HEK293 (cell line): Measurements from ENCODE around the gene KRT73.

Experiments used
- CTCF ChIA-PET: fragments of 350-600 bp; formaldehyde crosslinking; extraction: SDS; loops from one replicate; lab custom pipeline; 2021; ENCODE audit warnings: antibody characterized with exemption; lab: Yijun Ruan, JAX
- POLR2A ChIA-PET: fragments of 300-600 bp; formaldehyde crosslinking; extraction: SDS; loops from one replicate; lab custom pipeline; 2020; ENCODE audit warnings: antibody characterized with exemption, inconsistent platforms; lab: Yijun Ruan, JAX
- H3K27ac ChIP-seq: fragments of 200-500 bp; sonication (Bioruptor generic); 2 replicates; pipeline ENCODE4 v1.5.1; 2014; ENCODE audit warnings: low read depth, low read length, control low read depth, inconsistent platforms; ENCODE audit errors: extremely low read depth
- H3K36me3 ChIP-seq, 2 experiments: fragments of 200-500 bp in 1 of 2; sonication (Bioruptor generic) in 1 of 2; 1 replicate in 1 of 2; 2 replicates in 1 of 2; pipeline ENCODE4 v1.5.1; 2014 to 2017; ENCODE audit warnings: inconsistent platforms in 2 of 2, low read length in 2 of 2; ENCODE audit not compliant: control insufficient read depth in 2 of 2, insufficient read depth in 1 of 2
- H3K4me1 ChIP-seq: fragments of 200-500 bp; sonication (Bioruptor generic); 2 replicates; pipeline ENCODE4 v1.5.1; 2014; ENCODE audit warnings: mild to moderate bottlenecking, low read length, inconsistent platforms; ENCODE audit not compliant: control insufficient read depth, insufficient read depth
- H3K4me3 ChIP-seq: 2 replicates; pipeline ENCODE4 v1.5.1; 2011; ENCODE audit warnings: low read depth, mild to moderate bottlenecking, control low read depth, low read length, moderate library complexity
- H3K9me3 ChIP-seq: fragments of 200-500 bp; sonication (Bioruptor generic); 2 replicates; pipeline ENCODE4 v1.5.1; 2014; ENCODE audit warnings: low read depth, low read length, inconsistent platforms; ENCODE audit not compliant: control insufficient read depth, insufficient read depth
- CTCF ChIP-seq: fragments of 450-650 bp; formaldehyde crosslinking; IDR thresholded peaks from 2 replicates; pipeline ENCODE4 v1.5.1; 2016; ENCODE audit warnings: missing biosample characterization, missing genetic modification characterization
- EGR2 ChIP-seq: fragments of 450-650 bp; formaldehyde crosslinking; IDR thresholded peaks from 2 replicates; pipeline ENCODE4 v1.5.1; 2016; ENCODE audit warnings: low read depth, missing biosample characterization, missing genetic modification characterization
- KLF10 ChIP-seq: fragments of 450-650 bp; IDR thresholded peaks from 2 replicates; pipeline ENCODE4 v1.5.1; 2018; ENCODE audit warnings: missing biosample characterization, mild to moderate bottlenecking, missing genetic modification characterization
- MZF1 ChIP-seq: fragments of 450-650 bp; formaldehyde crosslinking; IDR thresholded peaks from 2 replicates; pipeline ENCODE4 v1.5.1; 2017; ENCODE audit warnings: missing biosample characterization, missing genetic modification characterization, borderline replicate concordance
- YY1 ChIP-seq: fragments of 450-650 bp; formaldehyde crosslinking; IDR thresholded peaks from 2 replicates; pipeline ENCODE4 v1.5.1; 2018; ENCODE audit warnings: missing biosample characterization, missing genetic modification characterization
- ZBTB21 ChIP-seq: fragments of 450-650 bp; formaldehyde crosslinking; IDR thresholded peaks from 2 replicates; pipeline ENCODE4 v1.5.1; 2017; ENCODE audit warnings: missing biosample characterization, missing genetic modification characterization
- ZBTB7A ChIP-seq: fragments of 450-650 bp; formaldehyde crosslinking; IDR thresholded peaks from 2 replicates; pipeline ENCODE4 v1.5.1; 2016; ENCODE audit warnings: low read depth, missing biosample characterization, missing genetic modification characterization
- ZIC2 ChIP-seq: fragments of 450-650 bp; formaldehyde crosslinking; IDR thresholded peaks from 2 replicates; pipeline ENCODE4 v1.5.1; 2016; ENCODE audit warnings: missing biosample characterization, missing genetic modification characterization
- ZNF121 ChIP-seq: fragments of 450-650 bp; formaldehyde crosslinking; IDR thresholded peaks from 2 replicates; pipeline ENCODE4 v1.5.1; 2016; ENCODE audit warnings: missing biosample characterization, missing genetic modification characterization
- ZNF132 ChIP-seq: fragments of 450-650 bp; formaldehyde crosslinking; IDR thresholded peaks from 2 replicates; pipeline ENCODE4 v1.5.1; 2017; ENCODE audit warnings: missing biosample characterization, missing genetic modification characterization, borderline replicate concordance
- ZNF202 ChIP-seq: fragments of 450-650 bp; formaldehyde crosslinking; IDR thresholded peaks from 2 replicates; pipeline ENCODE4 v1.5.1; 2016; ENCODE audit warnings: missing biosample characterization, missing genetic modification characterization, borderline replicate concordance
- ZNF239 ChIP-seq: fragments of 450-650 bp; formaldehyde crosslinking; IDR thresholded peaks from 2 replicates; pipeline ENCODE4 v1.5.1; 2016; ENCODE audit warnings: missing biosample characterization, missing genetic modification characterization
- ZNF24 ChIP-seq: fragments of 450-650 bp; formaldehyde crosslinking; IDR thresholded peaks from 2 replicates; pipeline ENCODE4 v1.5.1; 2016; ENCODE audit warnings: missing biosample characterization, missing genetic modification characterization
- ZNF341 ChIP-seq: fragments of 450-650 bp; formaldehyde crosslinking; IDR thresholded peaks from 2 replicates; pipeline ENCODE4; 2016; ENCODE audit warnings: low read depth, missing biosample characterization, missing genetic modification characterization
- ZNF37A ChIP-seq: fragments of 450-650 bp; IDR thresholded peaks from 2 replicates; pipeline ENCODE4 v1.5.1; 2018; ENCODE audit warnings: missing biosample characterization, missing genetic modification characterization
- ZNF426 ChIP-seq: fragments of 450-650 bp; formaldehyde crosslinking; IDR thresholded peaks from 2 replicates; pipeline ENCODE4 v1.5.1; 2017; ENCODE audit warnings: missing biosample characterization, missing genetic modification characterization, mild to moderate bottlenecking, inconsistent platforms, moderate library complexity
- ZNF580 ChIP-seq: fragments of 450-650 bp; formaldehyde crosslinking; IDR thresholded peaks from 2 replicates; pipeline ENCODE4 v1.5.1; 2016; ENCODE audit warnings: missing biosample characterization, missing genetic modification characterization
- ZNF621 ChIP-seq: fragments of 450-650 bp; formaldehyde crosslinking; IDR thresholded peaks from 2 replicates; pipeline ENCODE4 v1.5.1; 2017; ENCODE audit warnings: missing biosample characterization, missing genetic modification characterization
- ZNF791 ChIP-seq: fragments of 450-650 bp; formaldehyde crosslinking; IDR thresholded peaks from 2 replicates; pipeline ENCODE4 v1.5.1; 2016; ENCODE audit warnings: missing biosample characterization, missing genetic modification characterization
- ZNF837 ChIP-seq: fragments of 450-650 bp; formaldehyde crosslinking; IDR thresholded peaks from 2 replicates; pipeline ENCODE4 v1.5.1; 2016; ENCODE audit warnings: missing biosample characterization, missing genetic modification characterization
- TF ChIP-seq, protein P1 (sequence below): fragments of 450-650 bp; formaldehyde crosslinking; IDR thresholded peaks from 2 replicates; pipeline ENCODE4 v1.5.1; 2016; ENCODE audit warnings: missing biosample characterization, missing genetic modification characterization

Gene KRT73

GRCh38 chr12:52655720-52656124 is 37.4 kb upstream of the KRT73 start:
- no peak overlapping the region for H3K27ac ChIP-seq
- H3K4me3 ChIP-seq: no peak overlapping the region
- no peaks in the 10 kb centered on the region for H3K36me3 ChIP-seq
- H3K4me1 ChIP-seq: no peaks in the 10 kb centered on the region
- ChIA-PET CTCF (interaction anchor here (0.5 to 1.7 kb wide), 7 partner anchors 11 to 781 kb away, joined by 3 to 7 read pairs (median 3); partner anchors contain the start of gene KRT77), POLR2A (interaction anchor here (1.1 kb wide), 1 partner anchor 12 kb away, joined by 3 read pairs; no protein-coding TSS in a partner anchor)
- no peak for TF ChIP-seq KLF10 (tag by site-specific recombination)
- TF ChIP-seq, protein P1, sequence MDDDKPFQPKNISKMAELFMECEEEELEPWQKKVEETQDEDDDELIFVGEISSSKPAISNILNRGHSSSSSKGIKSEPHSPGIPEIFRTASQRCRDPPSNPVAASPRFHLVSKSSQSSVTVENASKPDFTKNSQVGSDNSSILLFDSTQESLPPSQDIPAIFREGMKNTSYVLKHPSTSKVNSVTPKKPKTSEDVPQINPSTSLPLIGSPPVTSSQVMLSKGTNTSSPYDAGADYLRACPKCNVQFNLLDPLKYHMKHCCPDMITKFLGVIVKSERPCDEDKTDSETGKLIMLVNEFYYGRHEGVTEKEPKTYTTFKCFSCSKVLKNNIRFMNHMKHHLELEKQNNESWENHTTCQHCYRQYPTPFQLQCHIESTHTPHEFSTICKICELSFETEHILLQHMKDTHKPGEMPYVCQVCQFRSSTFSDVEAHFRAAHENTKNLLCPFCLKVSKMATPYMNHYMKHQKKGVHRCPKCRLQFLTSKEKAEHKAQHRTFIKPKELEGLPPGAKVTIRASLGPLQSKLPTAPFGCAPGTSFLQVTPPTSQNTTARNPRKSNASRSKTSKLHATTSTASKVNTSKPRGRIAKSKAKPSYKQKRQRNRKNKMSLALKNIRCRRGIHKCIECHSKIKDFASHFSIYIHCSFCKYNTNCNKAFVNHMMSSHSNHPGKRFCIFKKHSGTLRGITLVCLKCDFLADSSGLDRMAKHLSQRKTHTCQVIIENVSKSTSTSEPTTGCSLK (tag by site-specific recombination): no peak
- H3K9me3 ChIP-seq: no peaks in the 10 kb centered on the region

GRCh38 chr12:52655251-52655650 is 36.9 kb upstream of the KRT73 start:
- TF ChIP-seq ZIC2 (tag by site-specific recombination): peak; percentile 76
- no peak for TF ChIP-seq ZNF426
- no peak for TF ChIP-seq ZNF341 (tag by site-specific recombination)
- TF ChIP-seq, all 188 proteins: peak for 1
- Histone ChIP-seq H3K4me3 (no peak overlapping the region), H3K4me1 (no peaks in the 10 kb centered on the region), H3K36me3 (no peaks in the 10 kb centered on the region), H3K9me3 (no peaks in the 10 kb centered on the region), H3K27ac (no peak overlapping the region)
- POLR2A ChIA-PET: interaction anchor here (1.1 kb wide), 1 partner anchor 12 kb away, joined by 3 read pairs; no protein-coding TSS in a partner anchor
- CTCF ChIA-PET: interaction anchor here (0.6 to 1.7 kb wide), 5 partner anchors 81 to 325 kb away, joined by 3 to 7 read pairs (median 3); no protein-coding TSS in a partner anchor

DNA sequence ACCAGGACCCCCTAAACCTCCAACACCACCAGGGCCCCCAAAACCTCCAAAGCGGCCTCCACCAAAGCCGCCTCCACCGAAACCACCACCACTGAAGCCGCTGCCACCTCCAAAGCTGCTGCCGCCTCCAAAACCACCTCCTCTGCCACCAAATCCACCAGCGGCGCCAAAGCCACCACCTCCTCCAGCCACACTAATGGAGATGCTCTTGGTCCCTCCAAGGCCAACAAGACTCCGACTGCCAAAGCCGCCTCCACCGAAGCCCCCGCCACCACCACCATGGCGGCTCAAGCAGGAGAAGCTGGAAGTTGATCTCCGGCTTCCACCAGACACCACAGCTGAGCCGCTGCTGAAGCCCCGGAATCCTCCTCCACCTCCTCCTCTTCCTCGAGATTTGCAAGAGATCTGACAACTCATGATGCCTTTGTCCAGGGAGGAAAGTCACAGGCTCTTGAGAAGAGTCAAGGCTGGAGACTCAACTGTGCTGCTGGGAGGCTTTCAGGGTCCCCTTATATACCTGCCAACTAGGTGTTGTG is 33.4 kb upstream of the KRT73 start, which contains the start of gene KRT2:
Gene KRT2 (minus strand): TSS at position 486 of the 536 bp plus-strand sequence. CDS start 69 bp downstream, at position 417.
- ChIA-PET CTCF (interaction anchor here (1.4 kb wide), 1 partner anchor 228 kb away, joined by 3 read pairs; no protein-coding TSS in a partner anchor), POLR2A (no interaction called here)
- Histone ChIP-seq H3K4me3 (no peak within 1 kb of the TSS), H3K4me1 (no peaks in the 10 kb centered on the region), H3K36me3 (no peaks in the 10 kb centered on the region), H3K9me3 (no peaks in the 10 kb centered on the region), H3K27ac (no peak within 1 kb of the TSS)
- TF ChIP-seq ZNF791 (tag by site-specific recombination): no peak
- no peak for TF ChIP-seq ZBTB21
- no peak for TF ChIP-seq ZNF837 (tag by site-specific recombination)
- no peak for TF ChIP-seq ZNF621 (tag by site-specific recombination)
- TF ChIP-seq ZBTB7A (tag by site-specific recombination): no peak
- TF ChIP-seq ZNF580: no peak
- TF ChIP-seq ZNF121 (tag by site-specific recombination): no peak
- TF ChIP-seq ZNF24 (tag by site-specific recombination): no peak
- TF ChIP-seq ZNF132: no peak
- no peak for TF ChIP-seq ZNF202 (tag by site-specific recombination)
- TF ChIP-seq EGR2 (tag by site-specific recombination): no peak
- no peak for TF ChIP-seq ZNF239 (tag by site-specific recombination)
- no peak for TF ChIP-seq YY1
- TF ChIP-seq ZNF37A (tag by site-specific recombination): no peak
- no peak for TF ChIP-seq CTCF (tag by site-specific recombination)
- no peak for TF ChIP-seq MZF1 (tag by site-specific recombination)
